Astrocyte (in vitro differentiated cells and primary cell): ENCODE measurements around the gene TEAD1. TPM values are rescaled to one million over a fixed set of nuclear protein-coding genes. Genes with fewer than 3 reads are reported as not detected.

Experiments
- DNase-seq: peaks from one replicate; pipeline ENCODE4 v3.0.0-alpha.2; 2010; ENCODE audit warnings: low read depth
- FAIRE-seq: peaks from 2 replicates; lab custom pipeline; 2011; peaks lifted over from hg19 to GRCh38; lab: Jason Lieb, UNC
- H2AFZ ChIP-seq: 2 replicates; pipeline ENCODE4 v1.6.0; 2012; ENCODE audit warnings: low read depth, low read length, inconsistent platforms
- H3K27ac ChIP-seq: 2 replicates; pipeline ENCODE4 v1.5.1; 2011; ENCODE audit warnings: low read depth, low read length, inconsistent platforms
- H3K27me3 ChIP-seq: 2 replicates; pipeline ENCODE4 v1.6.0; 2011; ENCODE audit warnings: low read length, inconsistent platforms; ENCODE audit not compliant: insufficient read depth
- H3K36me3 ChIP-seq: 2 replicates; pipeline ENCODE4 v1.5.1; 2011; ENCODE audit warnings: low read length, inconsistent platforms; ENCODE audit not compliant: insufficient read depth
- H3K4me1 ChIP-seq: 2 replicates; pipeline ENCODE4 v1.5.1; 2011; ENCODE audit warnings: low read length, inconsistent platforms; ENCODE audit not compliant: insufficient read depth
- H3K4me2 ChIP-seq: 2 replicates; pipeline ENCODE4 v1.6.0; 2012; ENCODE audit warnings: low read length, inconsistent platforms
- H3K4me3 ChIP-seq: 2 replicates; pipeline ENCODE4 v1.5.1; 2011; ENCODE audit warnings: low read depth, mild to moderate bottlenecking, low read length, inconsistent platforms; ENCODE audit not compliant: insufficient read depth
- H3K79me2 ChIP-seq: 2 replicates; pipeline ENCODE4 v1.6.0; 2012; ENCODE audit warnings: mild to moderate bottlenecking, low read length, inconsistent platforms; ENCODE audit not compliant: insufficient read depth
- H3K9ac ChIP-seq: 2 replicates; pipeline ENCODE4 v1.6.0; 2012; ENCODE audit warnings: mild to moderate bottlenecking, low read length, inconsistent platforms
- H3K9me3 ChIP-seq: 2 replicates; pipeline ENCODE4 v1.5.1; 2012; ENCODE audit warnings: low read depth, mild to moderate bottlenecking, low read length, inconsistent platforms; ENCODE audit not compliant: insufficient read depth
- H4K20me1 ChIP-seq: 2 replicates; pipeline ENCODE4 v1.6.0; 2012; ENCODE audit warnings: low read length, inconsistent platforms; ENCODE audit not compliant: insufficient read depth
- H3K27ac Mint-ChIP-seq: one replicate; pipeline ENCODE4 v1.8.0; 2021; ENCODE audit warnings: mild to moderate bottlenecking, mixed read lengths; ENCODE audit not compliant: unreplicated experiment
- H3K27me3 Mint-ChIP-seq: one replicate; pipeline ENCODE4 v1.8.0; 2021; ENCODE audit warnings: low read depth, mixed read lengths; ENCODE audit not compliant: unreplicated experiment
- H3K36me3 Mint-ChIP-seq: one replicate; pipeline ENCODE4 v1.8.0; 2021; ENCODE audit warnings: low read depth, mixed read lengths; ENCODE audit not compliant: unreplicated experiment
- H3K4me1 Mint-ChIP-seq: one replicate; pipeline ENCODE4 v1.8.0; 2021; ENCODE audit warnings: low read depth, mixed read lengths; ENCODE audit not compliant: unreplicated experiment
- H3K4me3 Mint-ChIP-seq: one replicate; pipeline ENCODE4 v1.8.0; 2021; ENCODE audit warnings: mild to moderate bottlenecking, moderate library complexity, mixed read lengths; ENCODE audit not compliant: unreplicated experiment
- H3K9me3 Mint-ChIP-seq: one replicate; pipeline ENCODE4 v1.8.0; 2021; ENCODE audit warnings: mild to moderate bottlenecking, mixed read lengths; ENCODE audit not compliant: unreplicated experiment
- EZH2 ChIP-seq: IDR thresholded peaks from 2 replicates; pipeline ENCODE4 v1.6.1; 2012; ENCODE audit warnings: mild to moderate bottlenecking, low read length, inconsistent platforms; ENCODE audit not compliant: insufficient read depth
- total RNA-seq: library from RNA; stranded (reverse); gene quantifications from 2 replicates; pipeline ENCODE4 v1.2.1, GENCODE V29; 2021
- TF ChIP-seq, protein P1 (sequence below): IDR thresholded peaks from 2 replicates; pipeline ENCODE4 v1.5.1; 2011; ENCODE audit warnings: low read depth, mild to moderate bottlenecking, inconsistent platforms, low read length, moderate library complexity; ENCODE audit not compliant: insufficient read depth

TEAD1 gene
- total RNA-seq, 1 donor from 2014 or later, result 149 TPM

DNA sequence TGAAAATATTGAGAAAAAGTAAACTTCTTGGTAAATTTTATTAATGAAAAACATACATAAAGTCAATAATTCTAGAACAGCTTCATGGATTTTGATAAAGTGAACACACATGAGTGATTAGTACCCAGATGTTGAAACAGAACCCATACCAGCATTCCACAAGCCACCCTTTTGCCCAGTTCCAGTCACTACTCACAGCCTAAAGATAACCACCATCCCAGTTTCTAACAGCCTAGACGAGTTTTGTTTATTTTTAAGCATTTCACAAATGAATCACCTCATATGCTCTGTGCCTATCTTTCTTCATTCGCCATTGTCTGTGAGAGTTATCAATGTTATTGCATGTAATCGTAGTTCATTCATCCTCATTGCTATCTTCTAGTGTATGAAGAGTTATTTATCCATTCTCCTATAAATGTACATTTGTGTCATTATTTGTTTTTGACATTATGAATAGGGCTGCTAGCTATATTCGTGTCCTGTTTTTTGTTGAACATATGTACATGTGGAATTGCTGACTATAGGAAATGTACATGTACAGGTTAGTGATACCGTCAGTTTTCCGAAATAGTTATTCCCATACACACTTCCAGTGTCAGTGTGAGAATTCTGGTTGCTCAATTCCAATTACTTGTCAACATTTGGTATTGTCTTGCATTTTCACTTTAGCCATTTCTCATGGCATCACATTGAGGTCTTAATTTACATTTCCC lies 44.5 kb upstream of the TEAD1 start:
- DNase-seq (peak; percentile 64), FAIRE-seq (peak; percentile 47)
- Histone ChIP-seq H3K9ac (no peak overlapping the region), H3K4me2 (no peak overlapping the region), H3K79me2 (no peaks in the 10 kb centered on the region), H3K36me3 (no peaks in the 10 kb centered on the region), H2AFZ (no peak overlapping the region), H3K27ac (no peak overlapping the region), H4K20me1 (no peaks in the 10 kb centered on the region), H3K4me3 (no peak overlapping the region), H3K27me3 (no peaks in the 10 kb centered on the region), H3K4me1 (peaks cover 7% of the 10 kb centered on the region), H3K9me3 (no peaks in the 10 kb centered on the region)
- no peak for TF ChIP-seq EZH2
- TF ChIP-seq, protein P1, sequence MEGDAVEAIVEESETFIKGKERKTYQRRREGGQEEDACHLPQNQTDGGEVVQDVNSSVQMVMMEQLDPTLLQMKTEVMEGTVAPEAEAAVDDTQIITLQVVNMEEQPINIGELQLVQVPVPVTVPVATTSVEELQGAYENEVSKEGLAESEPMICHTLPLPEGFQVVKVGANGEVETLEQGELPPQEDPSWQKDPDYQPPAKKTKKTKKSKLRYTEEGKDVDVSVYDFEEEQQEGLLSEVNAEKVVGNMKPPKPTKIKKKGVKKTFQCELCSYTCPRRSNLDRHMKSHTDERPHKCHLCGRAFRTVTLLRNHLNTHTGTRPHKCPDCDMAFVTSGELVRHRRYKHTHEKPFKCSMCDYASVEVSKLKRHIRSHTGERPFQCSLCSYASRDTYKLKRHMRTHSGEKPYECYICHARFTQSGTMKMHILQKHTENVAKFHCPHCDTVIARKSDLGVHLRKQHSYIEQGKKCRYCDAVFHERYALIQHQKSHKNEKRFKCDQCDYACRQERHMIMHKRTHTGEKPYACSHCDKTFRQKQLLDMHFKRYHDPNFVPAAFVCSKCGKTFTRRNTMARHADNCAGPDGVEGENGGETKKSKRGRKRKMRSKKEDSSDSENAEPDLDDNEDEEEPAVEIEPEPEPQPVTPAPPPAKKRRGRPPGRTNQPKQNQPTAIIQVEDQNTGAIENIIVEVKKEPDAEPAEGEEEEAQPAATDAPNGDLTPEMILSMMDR, result no peak
- no peak overlapping the region for H3K27ac Mint-ChIP-seq
- no peaks in the 10 kb centered on the region for H3K9me3 Mint-ChIP-seq
- peaks cover 10% of the 10 kb centered on the region for H3K4me1 Mint-ChIP-seq
- no peaks in the 10 kb centered on the region for H3K36me3 Mint-ChIP-seq
- no peaks in the 10 kb centered on the region for H3K27me3 Mint-ChIP-seq
- no peak overlapping the region for H3K4me3 Mint-ChIP-seq

DNA sequence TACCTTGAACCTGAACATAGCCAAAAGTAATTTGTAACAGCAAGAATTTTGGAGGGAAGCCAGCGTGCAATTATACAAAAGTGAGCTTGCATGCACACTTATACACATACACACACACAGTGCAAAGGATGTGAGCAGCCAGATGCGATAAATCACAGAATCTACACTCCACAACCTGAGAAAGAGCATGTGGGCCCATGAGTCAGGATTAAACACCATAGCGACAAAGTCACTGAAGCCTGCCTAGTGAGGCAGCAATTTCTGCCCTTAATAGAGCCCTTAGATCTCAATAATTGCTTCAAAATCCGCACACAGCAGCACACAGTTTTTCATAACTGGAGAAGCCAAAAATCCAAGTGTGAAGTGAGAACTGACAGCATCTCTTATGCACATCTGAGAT lies 42.6 kb upstream of the TEAD1 start:
- no peak for FAIRE-seq
- TF ChIP-seq EZH2, result no peak
- TF ChIP-seq, protein P1, result no peak
- no peaks in the 10 kb centered on the region for H3K36me3 Mint-ChIP-seq
- H3K27ac Mint-ChIP-seq, result no peak overlapping the region
- H3K79me2 ChIP-seq, result no peaks in the 10 kb centered on the region
- H3K4me3 Mint-ChIP-seq, result no peak overlapping the region
- DNase-seq, result no peak
- no peaks in the 10 kb centered on the region for H4K20me1 ChIP-seq
- H3K36me3 ChIP-seq, result no peaks in the 10 kb centered on the region
- H3K4me3 ChIP-seq, result no peak overlapping the region
- H3K4me1 Mint-ChIP-seq, result peaks cover under 1% of the 10 kb centered on the region
- no peak overlapping the region for H2AFZ ChIP-seq
- no peaks in the 10 kb centered on the region for H3K27me3 Mint-ChIP-seq
- no peaks in the 10 kb centered on the region for H3K4me1 ChIP-seq
- H3K27ac ChIP-seq, result no peak overlapping the region
- no peaks in the 10 kb centered on the region for H3K27me3 ChIP-seq
- no peaks in the 10 kb centered on the region for H3K9me3 ChIP-seq
- H3K9me3 Mint-ChIP-seq, result no peaks in the 10 kb centered on the region
- no peak overlapping the region for H3K9ac ChIP-seq
- H3K4me2 ChIP-seq, result no peak overlapping the region

DNA sequence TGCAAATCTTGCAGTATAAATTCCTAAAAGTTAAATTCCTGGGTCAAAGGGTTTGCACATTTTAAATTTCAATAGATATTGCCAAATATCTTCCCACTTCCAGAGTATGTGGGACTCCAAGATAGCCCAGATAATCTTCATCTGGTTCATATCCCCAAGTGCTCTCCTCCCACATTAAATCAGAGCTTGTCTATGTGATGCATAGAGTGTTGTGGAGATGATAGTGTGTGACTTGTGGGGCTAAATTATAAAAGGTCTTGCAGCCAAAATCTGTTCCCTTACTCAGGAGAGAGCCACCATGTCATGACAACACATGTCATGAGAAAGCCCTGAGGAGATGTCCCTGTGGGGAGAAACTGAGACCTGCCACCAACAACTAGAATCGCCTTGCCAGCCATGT lies 39.9 kb upstream of the TEAD1 start:
- Histone ChIP-seq H2AFZ (no peak overlapping the region), H3K9me3 (no peaks in the 10 kb centered on the region), H3K27ac (no peak overlapping the region), H4K20me1 (no peaks in the 10 kb centered on the region), H3K4me2 (no peak overlapping the region), H3K36me3 (no peaks in the 10 kb centered on the region), H3K9ac (no peak overlapping the region), H3K4me3 (no peak overlapping the region), H3K27me3 (no peaks in the 10 kb centered on the region), H3K79me2 (no peaks in the 10 kb centered on the region), H3K4me1 (no peaks in the 10 kb centered on the region)
- no peaks in the 10 kb centered on the region for H3K27me3 Mint-ChIP-seq
- TF ChIP-seq, protein P1, result no peak
- no peak for TF ChIP-seq EZH2
- H3K27ac Mint-ChIP-seq, result no peak overlapping the region
- no peaks in the 10 kb centered on the region for H3K9me3 Mint-ChIP-seq
- FAIRE-seq (no peak), DNase-seq (no peak)
- no peaks in the 10 kb centered on the region for H3K36me3 Mint-ChIP-seq
- H3K4me3 Mint-ChIP-seq, result no peak overlapping the region
- no peaks in the 10 kb centered on the region for H3K4me1 Mint-ChIP-seq
